Hepatocyte (in vitro differentiated cells): ENCODE measurements around the gene TTLL5. TPM values are rescaled to one million over a fixed set of nuclear protein-coding genes. Genes with fewer than 3 reads are reported as not detected.

Experiments used
- DNase-seq: peaks from one replicate; pipeline ENCODE4 v3.0.0-alpha.2; 2016; ENCODE audit warnings: low spot score
- H2AFZ ChIP-seq: fragments of 200-600 bp; sonication (generic); 2 replicates; pipeline ENCODE4 v1.6.0; 2016; ENCODE audit warnings: antibody characterized with exemption, mild to moderate bottlenecking
- H3K27ac ChIP-seq: fragments of 200-600 bp; sonication (generic); 2 replicates; pipeline ENCODE4 v1.5.1; 2016; ENCODE audit warnings: mild to moderate bottlenecking
- H3K27me3 ChIP-seq: fragments of 200-600 bp; sonication (generic); 2 replicates; pipeline ENCODE4 v1.6.1; 2016
- H3K36me3 ChIP-seq: fragments of 200-600 bp; sonication (generic); replicated peaks from 2 replicates; pipeline ENCODE4 v1.5.1; 2016; ENCODE audit warnings: low read depth; ENCODE audit not compliant: insufficient read depth
- H3K4me1 ChIP-seq: fragments of 200-600 bp; sonication (generic); 2 replicates; pipeline ENCODE4 v1.5.1; 2016; ENCODE audit warnings: mild to moderate bottlenecking, moderate library complexity; ENCODE audit not compliant: insufficient read depth
- H3K4me2 ChIP-seq: fragments of 200-600 bp; sonication (generic); 2 replicates; pipeline ENCODE4 v1.6.0; 2016
- H3K4me3 ChIP-seq: fragments of 200-600 bp; sonication (generic); 2 replicates; pipeline ENCODE4 v1.5.1; 2016; ENCODE audit warnings: mild to moderate bottlenecking
- H3K79me2 ChIP-seq: fragments of 200-600 bp; sonication (generic); 2 replicates; pipeline ENCODE4 v1.6.0; 2017; ENCODE audit warnings: mild to moderate bottlenecking
- H3K9me2 ChIP-seq: fragments of 200-600 bp; sonication (generic); replicated peaks from 2 replicates; pipeline ENCODE4 v1.6.0; 2017; ENCODE audit warnings: mild to moderate bottlenecking; ENCODE audit not compliant: insufficient read depth
- H3K9me3 ChIP-seq: fragments of 200-600 bp; sonication (generic); 2 replicates; pipeline ENCODE4 v1.5.1; 2016; ENCODE audit warnings: low read depth, mild to moderate bottlenecking
- H4K20me1 ChIP-seq: fragments of 200-600 bp; sonication (generic); 2 replicates; pipeline ENCODE4 v1.6.0; 2016; ENCODE audit warnings: mild to moderate bottlenecking; ENCODE audit not compliant: insufficient read depth, poor library complexity, severe bottlenecking
- CTCF ChIP-seq: fragments of 200-600 bp; sonication (generic); IDR thresholded peaks from 2 replicates; pipeline ENCODE4 v1.5.1; 2016; ENCODE audit warnings: antibody characterized with exemption, mild to moderate bottlenecking; ENCODE audit not compliant: poor library complexity
- EZH2 ChIP-seq: fragments of 200-600 bp; sonication (generic); IDR thresholded peaks from 2 replicates; pipeline ENCODE4 v1.6.1; 2016; ENCODE audit warnings: antibody characterized with exemption, mild to moderate bottlenecking, borderline replicate concordance
- EZH2phosphoT487 ChIP-seq: fragments of 200-600 bp; sonication (generic); IDR thresholded peaks from one replicate; pipeline ENCODE4 v1.6.1; 2018; ENCODE audit warnings: antibody characterized with exemption, mild to moderate bottlenecking, low read depth, moderate library complexity; ENCODE audit not compliant: unreplicated experiment, severe bottlenecking
- WGBS: methylation state at CpG from one replicate; pipeline ENCODE4 v1.1.6; 2016; ENCODE audit warnings: low lambda C conversion rate; ENCODE audit errors: missing lambda C conversion rate; 5-methylcytosine and 5-hydroxymethylcytosine counted together
- polyA plus RNA-seq: library from polyadenylated mRNA; unstranded; fragments of >200 nt; fragmentation: Nextera tagmentation; extraction: Ambion mirVana; gene quantifications from 2 replicates; pipeline ENCODE4 v1.2.1, GENCODE V29; 2016
- total RNA-seq: library from RNA; depleted of rRNA; stranded (reverse); fragments of >200 nt; gene quantifications from 2 replicates; pipeline ENCODE4 v1.2.3, GENCODE V29; 2014

TTLL5 gene
- total and polyA plus RNA-seq, 2 experiments from 2014 or later, result 8.9 to 11.1 TPM

GRCh38 chr14:75640876-75641275 lies 20.2 kb upstream of the TTLL5 start:
- Histone ChIP-seq H3K27me3 (no peaks in the 10 kb centered on the region), H3K4me2 (no peak overlapping the region), H3K36me3 (no peaks in the 10 kb centered on the region), H2AFZ (no peak overlapping the region), H3K79me2 (no peaks in the 10 kb centered on the region), H3K9me2 (no peaks in the 10 kb centered on the region), H3K9me3 (no peaks in the 10 kb centered on the region), H3K4me3 (no peak overlapping the region), H4K20me1 (no peaks in the 10 kb centered on the region), H3K4me1 (peaks cover 1% of the 10 kb centered on the region), H3K27ac (no peak overlapping the region)
- WGBS, result 81% methylated on average over 3 of the region's 3 CpGs
- TF ChIP-seq EZH2phosphoT487, result no peak
- no peak for TF ChIP-seq CTCF
- TF ChIP-seq EZH2, result no peak
- DNase-seq, result no peak

GRCh38 chr14:75643985-75644384 lies 17.1 kb upstream of the TTLL5 start:
- H3K9me3 ChIP-seq, result no peaks in the 10 kb centered on the region

GRCh38 chr14:75645056-75645455 lies 16.0 kb upstream of the TTLL5 start:
- Histone ChIP-seq H3K36me3 (no peaks in the 10 kb centered on the region), H2AFZ (no peak overlapping the region), H3K4me1 (peaks cover 34% of the 10 kb centered on the region), H3K27ac (no peak overlapping the region), H3K4me3 (no peak overlapping the region), H3K4me2 (no peak overlapping the region), H3K9me3 (no peaks in the 10 kb centered on the region), H3K79me2 (no peaks in the 10 kb centered on the region), H3K27me3 (no peaks in the 10 kb centered on the region), H4K20me1 (no peaks in the 10 kb centered on the region), H3K9me2 (no peaks in the 10 kb centered on the region)
- no peak for DNase-seq
- TF ChIP-seq EZH2 (no peak), CTCF (no peak), EZH2phosphoT487 (no peak)

More at GRCh38 chr14:75643985-75644384, 17.1 kb upstream of the TTLL5 start:
- Histone ChIP-seq H3K4me3 (no peak overlapping the region), H4K20me1 (no peaks in the 10 kb centered on the region), H3K9me2 (no peaks in the 10 kb centered on the region), H2AFZ (no peak overlapping the region), H3K4me1 (peaks cover 26% of the 10 kb centered on the region), H3K79me2 (no peaks in the 10 kb centered on the region), H3K27ac (no peak overlapping the region), H3K27me3 (no peaks in the 10 kb centered on the region), H3K4me2 (no peak overlapping the region), H3K36me3 (no peaks in the 10 kb centered on the region)
- TF ChIP-seq EZH2, result no peak
- no peak for TF ChIP-seq EZH2phosphoT487
- no peak for TF ChIP-seq CTCF
- no peak for DNase-seq
- WGBS, result 57% methylated on average over 4 of the region's 4 CpGs

GRCh38 chr14:75646762-75647161 lies 14.3 kb upstream of the TTLL5 start:
- H3K79me2 ChIP-seq, result no peaks in the 10 kb centered on the region
- no peak for DNase-seq
- no peaks in the 10 kb centered on the region for H3K9me3 ChIP-seq
- H3K9me2 ChIP-seq, result no peaks in the 10 kb centered on the region
- WGBS, result 81% methylated on average over 6 of the region's 6 CpGs
- peak overlapping the region; percentile 88 for H3K27ac ChIP-seq
- H3K4me3 ChIP-seq, result no peak overlapping the region
- no peaks in the 10 kb centered on the region for H3K36me3 ChIP-seq
- H4K20me1 ChIP-seq, result no peaks in the 10 kb centered on the region
- H2AFZ ChIP-seq, result no peak overlapping the region
- no peaks in the 10 kb centered on the region for H3K27me3 ChIP-seq
- peaks cover 45% of the 10 kb centered on the region for H3K4me1 ChIP-seq
- no peak for TF ChIP-seq EZH2
- no peak for TF ChIP-seq CTCF
- no peak for TF ChIP-seq EZH2phosphoT487
- no peak overlapping the region for H3K4me2 ChIP-seq
